Esophagus squamous epithelium (tissue), 4 donors: ENCODE results near the gene SHC2.

Source experiments
- POLR2A ChIP-seq, 4 donors: fragments of 450-650 bp; IDR thresholded peaks; one replicate each; pipeline ENCODE4 v1.6.1; 2017; ENCODE audit warnings: antibody characterized with exemption in 4 of 4, mild to moderate bottlenecking in 4 of 4, moderate library complexity in 3 of 4
- TF ChIP-seq, protein P1 (sequence below), 6 experiments: fragments of 450-650 bp in 4 of 6; fragments of 200-600 bp in 2 of 6; sonication (generic) in 2 of 6; IDR thresholded peaks; one replicate each; pipeline ENCODE4 v1.5.1; 2016 to 2019; ENCODE audit warnings: antibody characterized with exemption in 6 of 6, mild to moderate bottlenecking in 4 of 6, moderate library complexity in 4 of 6

DNA sequence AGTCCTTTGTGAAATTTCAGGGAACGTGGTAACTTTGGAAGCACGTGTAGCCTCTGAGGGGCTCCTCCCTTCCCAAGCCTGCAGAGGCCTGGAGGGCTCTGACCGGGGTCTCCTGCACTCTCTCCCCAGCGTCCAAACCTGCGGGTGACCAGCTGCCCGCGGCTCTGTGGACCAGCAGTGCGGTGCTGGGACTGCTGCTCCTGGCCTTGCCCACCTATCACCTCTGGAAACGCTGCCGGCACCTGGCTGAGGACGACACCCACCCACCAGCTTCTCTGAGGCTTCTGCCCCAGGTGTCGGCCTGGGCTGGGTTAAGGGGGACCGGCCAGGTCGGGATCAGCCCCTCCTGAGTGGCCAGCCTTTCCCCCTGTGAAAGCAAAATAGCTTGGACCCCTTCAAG lies 43.8 kb upstream of the SHC2 start:
- TF ChIP-seq, protein P1, sequence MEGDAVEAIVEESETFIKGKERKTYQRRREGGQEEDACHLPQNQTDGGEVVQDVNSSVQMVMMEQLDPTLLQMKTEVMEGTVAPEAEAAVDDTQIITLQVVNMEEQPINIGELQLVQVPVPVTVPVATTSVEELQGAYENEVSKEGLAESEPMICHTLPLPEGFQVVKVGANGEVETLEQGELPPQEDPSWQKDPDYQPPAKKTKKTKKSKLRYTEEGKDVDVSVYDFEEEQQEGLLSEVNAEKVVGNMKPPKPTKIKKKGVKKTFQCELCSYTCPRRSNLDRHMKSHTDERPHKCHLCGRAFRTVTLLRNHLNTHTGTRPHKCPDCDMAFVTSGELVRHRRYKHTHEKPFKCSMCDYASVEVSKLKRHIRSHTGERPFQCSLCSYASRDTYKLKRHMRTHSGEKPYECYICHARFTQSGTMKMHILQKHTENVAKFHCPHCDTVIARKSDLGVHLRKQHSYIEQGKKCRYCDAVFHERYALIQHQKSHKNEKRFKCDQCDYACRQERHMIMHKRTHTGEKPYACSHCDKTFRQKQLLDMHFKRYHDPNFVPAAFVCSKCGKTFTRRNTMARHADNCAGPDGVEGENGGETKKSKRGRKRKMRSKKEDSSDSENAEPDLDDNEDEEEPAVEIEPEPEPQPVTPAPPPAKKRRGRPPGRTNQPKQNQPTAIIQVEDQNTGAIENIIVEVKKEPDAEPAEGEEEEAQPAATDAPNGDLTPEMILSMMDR (IDR thresholded peaks at IDR 0.05): no peak
- no peak for TF ChIP-seq POLR2A (IDR thresholded peaks at IDR 0.05)
